HG02885 (cell line): ENCODE measurements around the gene TYW3.

Source experiments
- ATAC-seq: cut with Tn5 transposase; IDR thresholded peaks from one replicate; pipeline ENCODE4 v1.9.1; 2021; ENCODE audit warnings: mild to moderate bottlenecking; ENCODE audit not compliant: unreplicated experiment, poor library complexity

Gene TYW3, protein sequence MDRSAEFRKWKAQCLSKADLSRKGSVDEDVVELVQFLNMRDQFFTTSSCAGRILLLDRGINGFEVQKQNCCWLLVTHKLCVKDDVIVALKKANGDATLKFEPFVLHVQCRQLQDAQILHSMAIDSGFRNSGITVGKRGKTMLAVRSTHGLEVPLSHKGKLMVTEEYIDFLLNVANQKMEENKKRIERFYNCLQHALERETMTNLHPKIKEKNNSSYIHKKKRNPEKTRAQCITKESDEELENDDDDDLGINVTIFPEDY

DNA sequence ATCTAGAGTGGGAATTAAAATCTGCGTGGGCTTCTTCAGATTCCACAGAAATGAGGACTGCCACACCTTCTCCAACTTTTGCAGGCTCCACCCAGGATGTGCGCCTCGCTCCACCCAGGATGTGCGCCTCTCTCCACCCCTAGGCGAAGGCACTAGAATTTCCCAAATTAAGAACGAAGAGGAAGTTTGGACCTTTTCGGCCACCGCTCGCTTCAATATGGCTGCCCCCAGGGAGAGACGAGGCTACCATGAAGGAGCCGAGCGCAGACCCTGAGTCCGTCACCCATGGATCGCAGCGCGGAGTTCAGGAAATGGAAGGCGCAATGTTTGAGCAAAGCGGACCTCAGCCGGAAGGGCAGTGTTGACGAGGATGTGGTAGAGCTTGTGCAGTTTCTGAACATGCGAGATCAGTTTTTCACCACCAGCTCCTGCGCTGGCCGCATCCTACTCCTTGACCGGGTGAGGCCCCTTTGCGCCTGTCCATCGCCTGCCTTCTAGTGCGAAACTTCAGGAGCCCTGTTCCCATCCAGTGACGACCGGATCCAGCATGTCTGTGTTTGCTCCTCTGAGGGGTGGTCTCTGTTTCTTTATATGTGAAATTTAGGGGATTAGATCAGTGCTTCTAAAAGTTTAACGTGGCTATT, at the start of gene TYW3, which contains the start of gene CRYZ:
Gene TYW3, plus strand, starts transcription at position 193 of the 644 bp plus-strand sequence. Its CDS starts 93 bp downstream, at position 286.
Gene CRYZ, minus strand, starts transcription at position 91 of the 644 bp plus-strand sequence. CDS start 8,229 bp downstream, outside the sequence.
- ATAC-seq: peak; percentile 74

DNA sequence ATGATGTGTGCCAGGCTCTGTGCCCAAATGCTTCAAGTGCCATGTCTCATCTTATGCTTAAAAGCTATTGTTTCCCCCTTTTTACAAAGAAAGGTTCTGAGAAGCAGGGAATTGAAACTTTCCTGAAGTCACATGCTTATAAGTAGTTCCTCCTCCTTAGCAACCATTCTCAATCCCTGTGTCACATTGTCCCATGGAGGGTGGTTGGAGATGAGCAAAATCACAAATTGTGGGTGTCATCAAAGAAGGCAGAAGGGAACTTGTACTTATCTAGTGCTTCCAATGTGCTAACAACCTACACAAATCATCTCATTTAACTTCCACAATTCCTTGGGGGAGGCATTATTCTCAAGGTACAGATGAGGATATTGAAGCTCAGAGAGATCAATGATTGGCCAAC, 49.3 kb upstream of the TYW3 start:
- ATAC-seq: no peak

DNA sequence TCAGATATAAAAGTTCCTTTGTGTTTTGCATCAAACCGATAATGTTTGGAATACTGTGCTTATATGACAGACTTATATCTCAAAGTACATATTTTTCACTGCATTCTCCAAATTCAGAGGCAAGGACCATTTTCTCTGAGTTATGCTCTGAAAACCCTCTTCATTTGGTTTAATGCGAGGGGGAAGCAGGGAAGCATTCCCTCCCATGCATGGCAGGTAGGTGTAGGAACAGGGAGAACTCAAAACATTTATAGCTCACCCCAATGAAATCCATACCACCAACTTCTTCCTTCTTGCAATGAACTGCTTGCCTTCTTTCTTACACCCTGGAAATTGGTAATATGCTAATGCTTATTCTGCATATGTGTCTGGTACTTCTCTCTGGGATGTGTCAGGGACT, 48.7 kb upstream of the TYW3 start:
- no peak for ATAC-seq

DNA sequence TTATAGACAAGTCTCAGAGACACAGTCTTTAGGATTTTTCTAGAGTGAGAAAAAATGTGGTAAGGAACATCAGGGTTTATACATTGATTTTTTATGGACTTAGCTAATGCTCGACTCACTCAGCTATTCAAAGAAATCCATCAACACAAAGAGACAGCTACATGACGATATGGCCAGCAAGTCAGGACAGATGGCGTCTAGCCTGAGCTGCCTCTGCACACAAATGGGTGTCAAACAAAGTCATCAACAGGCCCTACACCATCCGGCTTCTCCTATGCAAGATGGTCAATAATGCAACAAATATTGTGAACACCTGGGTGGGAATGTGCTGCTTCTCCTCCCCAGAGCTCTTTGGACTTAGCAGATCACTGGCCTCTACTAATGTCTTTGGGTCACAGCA, 46.0 kb upstream of the TYW3 start:
- ATAC-seq: no peak

DNA sequence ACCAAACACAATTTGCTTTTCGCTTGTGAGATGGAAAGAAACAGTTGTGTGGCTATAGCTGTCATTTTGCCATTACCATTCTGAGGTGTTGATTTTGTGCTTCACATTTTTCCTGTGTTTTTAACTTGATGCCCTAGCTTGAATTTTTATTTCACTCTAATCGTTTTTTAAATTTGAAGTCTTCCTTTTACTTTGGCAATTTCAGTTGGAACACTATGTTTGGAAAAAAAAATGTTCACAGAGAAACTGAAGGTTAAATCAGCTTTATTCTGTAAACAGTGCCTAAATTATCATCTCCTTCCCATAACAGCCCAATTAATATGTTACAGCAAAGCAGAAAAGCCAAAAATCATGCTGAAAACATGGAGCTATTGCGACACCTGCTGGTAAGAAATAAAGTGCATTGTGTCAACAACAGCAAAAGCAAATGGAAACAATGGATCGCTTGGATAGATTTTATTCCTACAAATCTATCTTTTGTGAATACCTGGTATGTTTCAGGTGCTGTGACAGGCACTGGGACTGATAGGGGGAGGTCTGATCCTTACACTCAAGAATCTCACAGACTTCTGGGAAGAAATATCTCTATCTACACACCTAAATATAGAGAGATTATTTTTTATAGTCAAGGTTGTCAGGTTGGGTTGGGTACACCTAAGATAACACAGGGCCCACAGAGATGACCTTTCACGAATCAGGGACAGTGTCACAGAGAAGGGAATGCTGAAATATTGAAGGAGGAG, 43.2 kb upstream of the TYW3 start:
- peak; percentile 76 for ATAC-seq

DNA sequence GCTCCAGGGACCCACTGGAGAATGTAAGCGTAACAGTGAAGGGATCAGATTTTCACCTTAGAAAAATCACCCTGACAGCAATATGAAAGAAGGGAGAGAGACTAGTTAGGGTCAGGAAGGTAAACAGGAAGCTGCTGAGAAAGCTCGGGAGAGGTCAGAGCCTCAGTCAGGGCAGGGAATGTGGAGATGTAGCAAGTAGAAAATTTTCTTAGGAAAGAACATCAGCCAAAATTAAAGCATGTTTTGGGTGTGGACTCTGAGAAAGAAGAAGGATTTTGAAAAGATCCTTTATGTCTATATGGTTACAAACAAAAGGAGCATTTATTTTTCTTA, 42.6 kb upstream of the TYW3 start:
- ATAC-seq: peak; percentile 13

DNA sequence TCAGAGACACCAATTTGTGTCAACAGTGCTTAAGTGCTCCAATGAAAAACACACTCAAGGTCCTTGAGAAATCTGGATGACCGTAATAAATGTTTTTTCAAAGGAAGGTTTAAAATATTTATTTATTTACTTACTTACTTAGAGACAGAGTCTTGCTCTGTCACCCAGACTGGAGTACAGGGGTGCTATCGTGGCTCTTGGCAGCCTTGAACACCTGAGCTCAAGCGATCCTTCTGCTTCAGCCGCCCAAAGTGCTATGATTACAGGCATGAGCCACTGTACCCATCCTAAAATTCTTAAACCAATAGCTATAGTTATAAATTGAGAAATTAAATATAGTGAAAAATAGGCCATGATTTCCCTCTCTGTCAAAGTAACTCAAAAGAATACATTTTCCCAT, 42.0 kb upstream of the TYW3 start:
- no peak for ATAC-seq

DNA sequence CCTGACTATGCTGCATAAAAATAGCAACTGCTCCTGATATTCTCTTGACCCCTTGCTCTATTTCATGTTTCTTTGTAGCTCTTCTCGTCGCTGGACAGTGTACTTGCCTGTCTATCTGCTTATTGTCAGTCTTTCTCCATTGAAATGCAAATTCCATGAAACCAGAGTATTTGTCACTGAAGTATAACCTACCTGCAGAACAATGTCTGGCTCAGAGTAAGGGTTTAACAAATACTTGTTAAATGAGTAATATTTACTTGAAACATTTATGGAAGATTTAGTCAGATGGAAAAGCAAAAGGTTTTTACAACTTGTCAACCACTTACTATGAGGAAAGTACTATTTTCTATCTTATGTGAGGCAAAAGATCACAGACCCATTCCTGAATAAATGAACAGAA, 39.5 kb upstream of the TYW3 start:
- no peak for ATAC-seq

DNA sequence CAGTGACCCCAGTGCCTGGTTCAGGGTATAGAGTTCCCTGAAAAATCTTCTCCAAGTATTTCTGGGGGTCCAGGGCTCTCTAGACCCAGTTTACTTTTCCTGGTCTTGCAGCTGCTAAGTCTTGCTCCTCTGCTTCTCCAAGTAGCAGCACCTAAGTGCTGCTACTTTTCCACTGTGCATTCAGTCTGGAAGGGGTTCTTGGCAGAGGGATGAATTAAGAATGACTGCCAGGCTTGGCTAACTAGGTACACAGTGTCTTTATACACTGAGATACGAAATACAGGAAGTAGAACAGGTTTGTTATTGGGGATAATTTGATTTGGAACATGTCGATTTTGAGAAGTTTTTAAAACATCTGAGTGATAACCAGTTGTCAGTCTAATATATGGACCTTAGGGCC, 35.1 kb upstream of the TYW3 start:
- no peak for ATAC-seq

DNA sequence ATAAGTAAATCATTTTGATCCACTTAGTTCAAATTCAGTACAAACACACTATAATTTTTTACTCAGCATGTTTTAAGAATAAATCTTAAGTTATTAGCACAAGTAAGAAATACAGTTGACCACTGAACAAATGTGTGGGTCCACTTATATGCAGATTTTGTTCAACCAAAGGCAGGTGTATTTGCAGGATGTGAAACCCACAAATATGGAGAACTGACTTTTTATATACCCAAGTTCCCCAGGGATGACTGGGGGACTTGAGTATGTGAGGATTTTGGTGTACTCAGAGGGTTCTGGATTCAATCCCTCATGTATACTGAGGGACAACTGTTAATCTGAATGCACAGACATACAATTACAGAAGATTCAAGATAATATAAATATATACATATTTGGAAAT, 33.6 kb upstream of the TYW3 start:
- ATAC-seq: peak; percentile 56

DNA sequence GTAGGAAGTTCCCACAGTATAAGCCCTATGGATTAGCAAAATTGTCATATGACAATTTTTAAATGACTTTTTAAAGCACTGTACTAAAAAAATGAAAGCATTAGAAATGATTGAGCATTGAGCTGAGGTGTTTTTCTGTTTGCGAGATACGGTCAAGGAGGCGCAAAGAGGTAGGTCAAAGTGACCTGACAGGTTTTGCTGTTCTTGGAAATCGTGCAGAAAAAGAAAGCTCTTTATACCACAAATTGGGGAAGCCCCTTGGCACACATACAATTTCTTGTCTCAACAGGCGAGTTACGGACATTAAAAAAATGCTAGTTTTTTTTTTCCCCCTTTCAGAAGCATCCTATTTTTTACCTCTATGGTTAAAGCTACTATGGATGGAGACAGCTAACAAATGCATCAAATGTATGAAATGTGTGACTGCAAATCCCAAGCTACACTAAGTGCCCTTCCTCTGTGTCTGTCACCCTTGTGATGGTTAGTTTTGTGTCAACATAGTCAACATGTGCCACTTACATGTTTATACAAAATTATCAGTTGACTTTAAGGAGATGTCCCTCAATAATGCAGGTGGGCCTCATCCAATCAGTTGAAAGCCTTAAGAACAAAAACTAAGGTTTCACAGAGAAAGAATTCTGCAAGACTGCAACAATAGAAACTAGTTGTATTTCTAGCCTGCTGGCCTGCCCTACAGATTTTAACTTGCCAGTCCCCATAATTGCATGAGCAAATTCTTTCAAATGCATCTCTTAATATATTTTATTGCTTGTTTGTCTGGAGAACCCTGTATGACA, 29.4 kb upstream of the TYW3 start:
- no peak for ATAC-seq

DNA sequence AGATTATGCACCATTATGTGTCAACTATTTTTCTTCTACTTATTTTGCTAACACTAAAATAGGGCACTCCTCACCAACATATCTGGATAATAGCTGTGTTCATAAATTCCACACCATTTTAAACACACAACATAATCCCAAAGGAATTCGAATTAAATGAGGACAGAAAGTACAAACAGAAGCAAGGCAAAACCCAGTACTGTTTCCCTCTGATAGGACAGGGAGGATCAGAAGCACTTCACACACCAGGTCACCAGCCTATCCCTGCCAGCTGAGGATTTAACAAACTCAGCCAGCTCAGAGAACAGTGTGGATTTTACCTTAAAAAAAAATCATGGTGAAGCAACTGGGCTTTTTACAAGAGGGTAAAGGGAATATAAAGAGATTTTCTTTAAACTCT, 20.1 kb upstream of the TYW3 start:
- no peak for ATAC-seq

DNA sequence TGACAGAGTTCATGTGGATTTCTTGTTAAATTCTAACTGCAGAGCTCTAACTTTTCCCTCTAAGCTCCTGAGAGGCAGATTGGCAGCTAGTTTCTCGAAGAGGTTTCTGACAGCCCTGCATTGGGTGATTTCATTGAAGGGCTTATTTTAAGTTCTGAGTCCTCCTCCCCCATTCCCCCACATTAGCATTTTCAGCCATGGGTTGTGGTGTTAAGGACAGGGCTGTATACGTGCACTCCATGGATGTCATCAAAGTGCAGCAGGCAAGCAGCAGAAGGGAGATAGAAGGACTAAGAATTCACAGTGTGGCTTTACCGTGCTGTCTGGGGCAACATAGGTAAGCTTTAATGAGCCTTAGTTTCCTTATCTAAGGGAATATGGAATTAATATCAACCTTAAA, 19.1 kb upstream of the TYW3 start:
- ATAC-seq: peak; percentile 32

DNA sequence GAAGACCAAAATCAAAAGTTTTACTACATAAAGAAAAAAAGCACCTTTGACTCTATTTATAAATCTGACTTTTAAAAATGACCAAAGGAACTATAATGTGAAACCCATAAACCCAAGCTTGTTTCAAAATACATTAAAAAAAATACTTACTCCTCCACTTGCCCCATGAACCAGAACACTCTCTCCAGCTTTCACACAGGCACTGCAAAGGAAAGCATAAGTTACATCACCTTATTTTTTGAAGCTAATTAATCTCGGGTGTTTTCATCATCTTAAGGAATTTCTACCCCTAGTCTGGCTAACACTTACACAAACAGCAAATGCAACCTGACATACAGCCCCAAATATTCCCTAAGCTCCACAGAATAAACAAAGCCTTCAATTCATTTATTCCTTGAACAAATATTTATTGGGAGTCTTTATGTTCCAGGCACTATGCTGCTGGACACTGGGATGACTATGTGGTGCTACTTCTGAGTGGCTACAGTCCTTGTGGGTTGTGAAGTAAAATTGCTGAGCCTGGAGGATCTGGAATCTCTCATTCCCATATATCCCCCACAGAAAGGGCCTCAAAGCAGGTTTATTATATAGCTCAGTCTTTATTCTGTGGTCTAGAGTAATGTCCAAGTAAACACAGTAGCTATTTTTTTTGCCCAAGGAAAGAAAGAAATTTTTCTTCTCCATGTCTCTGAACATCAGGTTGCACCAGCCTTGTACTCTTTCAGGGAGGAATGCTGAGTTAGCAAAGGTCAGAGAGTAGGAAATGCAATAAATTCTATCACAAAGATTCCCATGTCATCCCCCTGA, 18.3 kb upstream of the TYW3 start:
- peak; percentile 78 for ATAC-seq

DNA sequence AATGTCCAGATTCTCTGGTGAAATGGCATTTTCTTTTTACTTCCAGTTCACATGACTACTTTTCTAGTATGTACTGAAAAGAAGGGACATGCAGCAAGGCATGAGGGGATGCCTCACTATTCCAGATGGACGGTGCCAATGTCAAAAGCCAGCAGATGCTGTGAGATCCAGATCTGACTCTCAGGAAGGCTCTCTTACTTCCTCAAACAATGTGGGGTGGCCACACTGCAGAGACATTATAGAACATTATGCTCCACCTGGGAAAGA, 17.8 kb upstream of the TYW3 start:
- no peak for ATAC-seq

DNA sequence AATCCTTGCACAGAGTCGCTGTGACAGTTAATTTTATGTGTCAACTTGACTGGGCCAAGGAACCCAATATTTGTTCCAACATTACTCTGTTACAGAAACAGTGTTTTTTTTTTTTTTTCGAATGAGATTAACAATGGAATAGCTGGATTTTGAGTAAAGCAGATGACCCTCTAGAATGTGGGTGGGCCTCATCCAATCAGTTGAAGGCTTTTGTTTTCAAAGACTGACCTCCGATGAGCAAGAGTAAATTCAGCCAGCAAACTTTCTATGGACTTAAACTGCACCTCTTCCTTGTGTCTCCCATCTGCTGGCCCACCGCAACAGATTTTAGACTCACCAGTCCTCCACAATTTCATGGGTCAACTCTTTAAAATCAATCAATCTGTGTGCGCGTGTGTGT, 17.1 kb upstream of the TYW3 start:
- no peak for ATAC-seq

DNA sequence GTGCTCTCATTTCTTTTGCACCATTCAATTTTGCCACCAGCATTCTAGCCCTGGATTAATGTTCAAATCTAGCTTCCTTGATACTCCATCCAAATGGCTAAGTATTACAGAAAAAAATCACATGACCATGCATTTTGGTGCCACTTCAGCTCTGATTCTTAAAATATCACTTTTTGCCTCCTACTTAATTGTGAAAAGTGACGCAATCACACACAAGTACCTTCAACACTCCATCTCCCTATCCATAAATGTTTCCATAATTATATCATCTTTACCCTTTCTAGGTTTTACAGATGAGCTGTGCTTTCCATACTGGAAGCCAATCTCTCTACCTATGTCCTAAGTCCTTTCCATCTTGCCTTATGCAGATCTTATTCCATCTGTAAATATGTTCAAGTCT, 16.1 kb upstream of the TYW3 start:
- ATAC-seq: no peak

DNA sequence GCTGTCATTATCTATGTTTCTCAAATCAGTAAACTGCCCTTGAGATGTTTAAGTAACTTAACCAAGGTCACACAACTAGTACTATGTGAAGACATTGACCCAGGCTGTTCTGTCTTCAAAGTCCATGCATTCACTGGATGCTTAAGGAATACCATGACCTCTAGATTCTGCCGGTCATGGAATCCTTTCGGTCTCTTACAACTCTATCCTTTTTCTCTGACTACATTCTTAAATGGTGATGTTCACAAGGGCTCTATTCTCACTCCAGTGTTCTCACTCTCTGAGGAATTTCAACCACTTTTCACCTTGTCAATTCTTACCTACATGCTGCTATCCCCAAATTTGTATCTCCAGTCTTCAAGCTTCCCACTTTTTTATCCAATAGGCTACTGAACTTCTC, 15.3 kb upstream of the TYW3 start:
- no peak for ATAC-seq

DNA sequence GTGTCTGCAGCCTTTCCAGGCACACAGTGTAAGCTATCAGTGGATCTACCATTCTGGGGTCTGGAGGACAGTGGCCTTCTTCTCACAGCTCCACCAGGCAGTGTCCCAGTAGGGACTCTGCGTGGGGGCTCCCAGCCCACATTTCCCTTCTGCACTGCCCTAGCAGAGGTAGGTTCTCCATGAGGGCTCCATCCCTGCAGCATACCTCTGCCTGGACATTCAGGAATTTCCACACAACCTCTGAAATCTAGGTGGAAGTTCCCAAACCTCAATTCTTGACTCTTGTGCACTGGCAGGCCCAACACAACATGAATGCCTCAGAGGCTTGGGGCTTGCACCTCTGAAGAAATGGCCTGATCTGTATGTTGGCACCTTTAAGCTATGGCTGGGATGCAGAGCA, 6.9 kb upstream of the TYW3 start:
- ATAC-seq: no peak

DNA sequence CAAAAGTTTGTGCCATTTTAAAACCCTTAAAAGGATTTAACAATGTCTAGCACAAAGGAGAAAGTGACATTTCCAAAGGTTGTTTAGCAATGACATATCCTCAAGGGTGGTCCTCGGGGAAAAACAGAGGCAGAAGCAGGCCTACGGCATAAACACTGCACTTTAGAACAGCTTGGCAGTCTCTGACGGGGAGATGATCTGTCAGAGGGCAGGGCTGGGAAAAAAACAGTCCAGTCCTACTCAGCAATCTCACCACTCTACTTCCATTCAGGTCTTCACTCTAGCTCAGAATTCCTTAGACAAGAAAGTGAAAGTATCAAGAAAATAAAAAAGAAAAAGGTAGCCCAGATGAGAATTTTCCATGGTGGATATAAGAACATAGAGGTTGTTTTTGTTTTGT, 4.2 kb upstream of the TYW3 start:
- no peak for ATAC-seq
